HG03097 (cell line): ENCODE results near the gene CCM2L.

ENCODE experiments used
- ATAC-seq: cut with Tn5 transposase; IDR thresholded peaks from one replicate; pipeline ENCODE4 v1.9.1; 2021; ENCODE audit not compliant: unreplicated experiment, low FRiP score

Gene CCM2L

GRCh38 chr20:31991339-31991705 is 18.9 kb upstream of the CCM2L start:
- no peak for ATAC-seq

GRCh38 chr20:31992086-31992485 is 18.2 kb upstream of the CCM2L start:
- no peak for ATAC-seq

GRCh38 chr20:31996996-31997395 is 13.2 kb upstream of the CCM2L start:
- no peak for ATAC-seq

- ATAC-seq = no peak
These were observed 12.0 kb upstream of the CCM2L start for GRCh38 chr20:31998246-31998645.

- no peak for ATAC-seq
These were observed 6.9 kb upstream of the CCM2L start for GRCh38 chr20:32003325-32003724.

GRCh38 chr20:32004963-32005362 is 5.3 kb upstream of the CCM2L start:
- no peak for ATAC-seq

- ATAC-seq = no peak
These were observed 4.2 kb upstream of the CCM2L start for GRCh38 chr20:32006053-32006452.

GRCh38 chr20:32006841-32007786 is 3.1 kb upstream of the CCM2L start:
- ATAC-seq = no peak

GRCh38 chr20:32007787-32008616 is 2.2 kb upstream of the CCM2L start:
- ATAC-seq = no peak

GRCh38 chr20:32009564-32009963 is 674 bp upstream of the CCM2L start:
- no peak for ATAC-seq

- no peak for ATAC-seq
These were observed 428 bp downstream of the CCM2L start for GRCh38 chr20:32010666-32011065.

- ATAC-seq = no peak
These were observed 2.0 kb downstream of the CCM2L start for GRCh38 chr20:32012159-32012688.

GRCh38 chr20:32013326-32013725 is 3.1 kb downstream of the CCM2L start:
- no peak for ATAC-seq

GRCh38 chr20:32017711-32018251 is 7.5 kb downstream of the CCM2L start:
- no peak for ATAC-seq

- no peak for ATAC-seq
These were observed 8.3 kb downstream of the CCM2L start for GRCh38 chr20:32018269-32019155.

- no peak for ATAC-seq
These were observed 8.9 kb downstream of the CCM2L start for GRCh38 chr20:32019156-32019510.

GRCh38 chr20:32019563-32020463 is 9.6 kb downstream of the CCM2L start:
- ATAC-seq = no peak

- no peak for ATAC-seq
These were observed 10.9 kb downstream of the CCM2L start for GRCh38 chr20:32021091-32021490.

- ATAC-seq = no peak
These were observed 14.6 kb downstream of the CCM2L start for GRCh38 chr20:32024683-32025295.
